Motor neuron (in vitro differentiated cells): ENCODE results near the gene SMTNL2. TPM values are rescaled to one million over a fixed set of nuclear protein-coding genes. Genes with fewer than 3 reads are reported as not detected.

ENCODE experiments used
- ATAC-seq, 8 experiments: fragments of 200-7000 bp; cut with Tn5 transposase; replicated peaks in 6 of 8; 2 replicates each; pipeline ENCODE4 v1.8.0; 2021; ENCODE audit warnings: mild to moderate bottlenecking in 8 of 8, moderate library complexity in 8 of 8
- H3K27ac ChIP-seq, 2 donors: fragments of 250-450 bp; sonication (Bioruptor Pico); 2 replicates each; pipeline ENCODE4 v1.9.0; 2021; ENCODE audit warnings: antibody characterized with exemption in 2 of 2, mild to moderate bottlenecking in 2 of 2, moderate library complexity in 1 of 2
- H3K4me1 ChIP-seq, 2 donors: fragments of 250-450 bp; sonication (Bioruptor Pico); replicated peaks in 1 of 2; 2 replicates each; pipeline ENCODE4 v1.6.1; 2021; ENCODE audit warnings: antibody characterized with exemption in 2 of 2, mild to moderate bottlenecking in 2 of 2, moderate library complexity in 1 of 2
- H3K4me3 ChIP-seq, 5 donors: fragments of 250-450 bp; sonication (Bioruptor Pico); 2 replicates each; pipeline ENCODE4 v1.9.0; 2021; ENCODE audit warnings: antibody characterized with exemption in 5 of 5, mild to moderate bottlenecking in 5 of 5, moderate library complexity in 4 of 5
- WGBS, 10 experiments: fragments of 450-650 bp; shearing (Covaris generic); methylation state at CpG; one replicate each; pipeline ENCODE4 v1.0.0; 2022; 5-methylcytosine and 5-hydroxymethylcytosine counted together
- in situ Hi-C, 9 experiments: fragments of 400-800 bp; cut with MboI; loops; one replicate each; pipeline ENCODE4 v1.15.0; 2021; ENCODE audit warnings: low sequenced_read_pairs in 9 of 9, low pct_unique_long_range_greater_than_20kb in 2 of 9; ENCODE audit not compliant: unreplicated experiment in 9 of 9
- total RNA-seq, 8 experiments: library from RNA; unstranded; fragments of 300-600 nt; gene quantifications; 2 replicates each; pipeline versions ENCODE4 v1.2.3 to v1.2.4, GENCODE V29; 2022

SMTNL2 gene
- 10 to 100 TPM in 1 of 8 experiments, 1 to 10 TPM in 3, under 1 TPM in 4; 0.20 to 13.5 (median 0.82) TPM for total RNA-seq

GRCh38 chr17:4584101-4584916, at the start of gene SMTNL2:
Gene SMTNL2 (plus strand): TSS chr17:4584529. CDS start chr17:4584606, 77 bp downstream.
- H3K4me3 ChIP-seq = peak within 1 kb of the TSS; percentile 35 to 52 (median 38)
- 0% methylated on average over 1 to 2 of the region's 100 CpGs; no CpG with 5 or more reads in 8 of the 10 experiments for WGBS, 10 experiments
- in situ Hi-C loops = no loop called here
- peak; percentile 55 to 83 (median 78) for ATAC-seq
- H3K4me1 ChIP-seq = peaks cover 18 to 28% of the 10 kb centered on the region in 2 donors
- H3K27ac ChIP-seq = no peak within 1 kb of the TSS

- in situ Hi-C loops = no loop called here
- Histone ChIP-seq H3K4me1 (peaks cover 11 to 26% of the 10 kb centered on the region in 2 donors), H3K27ac (no peak overlapping the region), H3K4me3 (no peak overlapping the region)
- ATAC-seq = no peak
- 85 to 96% methylated on average over 4 to 9 of the region's 27 CpGs; no CpG with 5 or more reads in 8 of the 10 experiments for WGBS, 10 experiments
Measured at GRCh38 chr17:4534928-4535666, 49.2 kb upstream of the SMTNL2 start.

- peaks cover 11 to 26% of the 10 kb centered on the region in 2 donors for H3K4me1 ChIP-seq
- WGBS, 10 experiments = no CpG with 5 or more reads among the region's 19 CpGs
- no peak overlapping the region for H3K4me3 ChIP-seq
- no peak overlapping the region for H3K27ac ChIP-seq
- in situ Hi-C loops = no loop called here
- ATAC-seq = peak in 4 of 8 experiments; percentile 0 to 10 (median 7)
Measured at GRCh38 chr17:4535667-4536258, 48.6 kb upstream of the SMTNL2 start.

GRCh38 chr17:4536259-4536741, 48.0 kb upstream of the SMTNL2 start:
- no peak overlapping the region for H3K27ac ChIP-seq
- no peak overlapping the region for H3K4me3 ChIP-seq
- WGBS, 10 experiments = 55% methylated on average over 6 of the region's 19 CpGs; no CpG with 5 or more reads in 9 of the 10 experiments
- in situ Hi-C loops = no loop called here
- peak in 7 of 8 experiments; percentile 15 to 35 (median 26) for ATAC-seq
- peaks cover 11 to 26% of the 10 kb centered on the region in 2 donors for H3K4me1 ChIP-seq

- Histone ChIP-seq H3K27ac (no peak overlapping the region), H3K4me3 (no peak overlapping the region), H3K4me1 (peaks cover 11 to 26% of the 10 kb centered on the region in 2 donors)
- WGBS, 10 experiments = 20 to 60% methylated on average over 1 of the region's 18 CpGs; no CpG with 5 or more reads in 8 of the 10 experiments
- in situ Hi-C loops = no loop called here
- peak in 7 of 8 experiments; percentile 1 to 63 (median 4) for ATAC-seq
Measured at GRCh38 chr17:4536742-4537411, 47.5 kb upstream of the SMTNL2 start.

GRCh38 chr17:4537451-4538235, 46.7 kb upstream of the SMTNL2 start:
- in situ Hi-C loops = no loop called here
- peak in 2 of 8 experiments; percentile 1 to 2 for ATAC-seq
- Histone ChIP-seq H3K4me1 (peaks cover 11 to 26% of the 10 kb centered on the region in 2 donors), H3K27ac (no peak overlapping the region), H3K4me3 (no peak overlapping the region)
- 33 to 100% (median 83%) methylated on average over 1 to 5 of the region's 19 CpGs; no CpG with 5 or more reads in 6 of the 10 experiments for WGBS, 10 experiments

- Histone ChIP-seq H3K4me3 (no peak overlapping the region), H3K27ac (no peak overlapping the region), H3K4me1 (peaks cover 11 to 26% of the 10 kb centered on the region in 2 donors)
- 20 to 100% (median 90%) methylated on average over 1 to 3 of the region's 13 CpGs; no CpG with 5 or more reads in 5 of the 10 experiments for WGBS, 10 experiments
- no peak for ATAC-seq
- in situ Hi-C loops = no loop called here
Measured at GRCh38 chr17:4538236-4539002, 45.9 kb upstream of the SMTNL2 start.

GRCh38 chr17:4539025-4539424, 45.3 kb upstream of the SMTNL2 start:
- 80 to 100% (median 91%) methylated on average over 1 to 7 of the region's 8 CpGs; no CpG with 5 or more reads in 6 of the 10 experiments for WGBS, 10 experiments
- Histone ChIP-seq H3K4me3 (no peak overlapping the region), H3K4me1 (peaks cover 5 to 22% of the 10 kb centered on the region in 2 donors), H3K27ac (no peak overlapping the region)
- in situ Hi-C loops = no loop called here
- ATAC-seq = no peak

- Histone ChIP-seq H3K27ac (no peak overlapping the region), H3K4me1 (peaks cover 3 to 16% of the 10 kb centered on the region in 2 donors)
- WGBS, 10 experiments = 93 to 100% (median 100%) methylated on average over 1 to 13 of the region's 26 CpGs; no CpG with 5 or more reads in 4 of the 10 experiments
Measured at GRCh38 chr17:4539576-4540223, 44.6 kb upstream of the SMTNL2 start.

GRCh38 chr17:4540224-4540651, 44.1 kb upstream of the SMTNL2 start:
- ATAC-seq = peak in 1 of 8 experiments; percentile 2
- WGBS, 10 experiments = 70 to 100% (median 90%) methylated on average over 1 to 4 of the region's 14 CpGs; no CpG with 5 or more reads in 7 of the 10 experiments
- peaks cover 0 to 15% of the 10 kb centered on the region in 2 donors for H3K4me1 ChIP-seq
- in situ Hi-C loops = no loop called here
- no peak overlapping the region for H3K27ac ChIP-seq
- H3K4me3 ChIP-seq = no peak overlapping the region

More at GRCh38 chr17:4539576-4540223, 44.6 kb upstream of the SMTNL2 start:
- in situ Hi-C loops = no loop called here
- H3K4me3 ChIP-seq = no peak overlapping the region
- ATAC-seq = no peak
